GM23338 (cell line): Measurements from ENCODE around the gene PIGV. TPM values are rescaled to one million over a fixed set of nuclear protein-coding genes. Genes with fewer than 3 reads are reported as not detected.

Source experiments
- ATAC-seq: fragments of 200-7000 bp; cut with Tn5 transposase; 3 replicates; pipeline ENCODE4 v1.9.1; 2020
- DNase-seq: peaks from one replicate; pipeline ENCODE4 v3.0.0-alpha.2; 2015; ENCODE audit warnings: low spot score
- H2AFZ ChIP-seq: fragments of 200-600 bp; sonication (generic); 2 replicates; pipeline ENCODE4 v1.8.0; 2016; ENCODE audit warnings: antibody characterized with exemption, mild to moderate bottlenecking, moderate library complexity
- H3F3A ChIP-seq: fragments of 200-600 bp; sonication (generic); replicated peaks from 2 replicates; pipeline ENCODE4 v1.8.0; 2017; ENCODE audit warnings: antibody characterized with exemption, mixed run types, low read depth
- H3K27ac ChIP-seq: fragments of 200-600 bp; sonication (generic); 2 replicates; pipeline ENCODE4 v1.6.1; 2016; ENCODE audit warnings: low read depth
- H3K27me3 ChIP-seq: fragments of 200-600 bp; sonication (generic); 2 replicates; pipeline ENCODE4 v1.8.0; 2016; ENCODE audit warnings: mild to moderate bottlenecking, mixed run types, moderate library complexity; ENCODE audit not compliant: insufficient read depth
- H3K36me3 ChIP-seq: fragments of 200-600 bp; sonication (generic); 2 replicates; pipeline ENCODE4 v1.8.0; 2016; ENCODE audit warnings: mild to moderate bottlenecking; ENCODE audit not compliant: insufficient read depth
- H3K4me1 ChIP-seq: fragments of 200-600 bp; sonication (generic); 2 replicates; pipeline ENCODE4 v1.8.0; 2016; ENCODE audit warnings: mild to moderate bottlenecking, moderate library complexity; ENCODE audit not compliant: insufficient read depth
- H3K4me2 ChIP-seq: fragments of 200-600 bp; sonication (generic); 2 replicates; pipeline ENCODE4 v1.7.1; 2017; ENCODE audit warnings: mixed run types
- H3K4me3 ChIP-seq: fragments of 200-600 bp; sonication (generic); 2 replicates; pipeline ENCODE4 v1.6.1; 2016; ENCODE audit warnings: mixed run types
- H3K79me2 ChIP-seq: fragments of 200-600 bp; sonication (generic); replicated peaks from 2 replicates; pipeline ENCODE4 v1.8.0; 2017; ENCODE audit warnings: mild to moderate bottlenecking; ENCODE audit not compliant: insufficient read depth
- H3K9me2 ChIP-seq: fragments of 200-600 bp; sonication (generic); 2 replicates; pipeline ENCODE4 v1.8.0; 2017; ENCODE audit not compliant: insufficient read depth
- H4K20me1 ChIP-seq: fragments of 200-600 bp; sonication (generic); replicated peaks from 2 replicates; pipeline ENCODE4 v1.8.0; 2017; ENCODE audit warnings: mild to moderate bottlenecking; ENCODE audit not compliant: insufficient read depth
- H3K27ac Mint-ChIP-seq: 2 replicates; pipeline ENCODE4 v1.8.0; 2020; ENCODE audit warnings: inconsistent platforms, mild to moderate bottlenecking, moderate library complexity, mixed read lengths
- H3K27me3 Mint-ChIP-seq: 3 replicates; pipeline ENCODE4 v1.8.0; 2022; ENCODE audit warnings: low read depth, mild to moderate bottlenecking, moderate library complexity, mixed read lengths, inconsistent platforms; ENCODE audit not compliant: insufficient read depth, poor library complexity
- H3K36me3 Mint-ChIP-seq: 3 replicates; pipeline ENCODE4 v1.8.0; 2021; ENCODE audit warnings: low read depth, mild to moderate bottlenecking, inconsistent platforms, moderate library complexity, mixed read lengths
- H3K4me1 Mint-ChIP-seq: 3 replicates; pipeline ENCODE4 v1.8.0; 2020; ENCODE audit warnings: mild to moderate bottlenecking, inconsistent platforms, mixed read lengths
- H3K4me3 Mint-ChIP-seq: 3 replicates; pipeline ENCODE4 v1.8.0; 2021; ENCODE audit warnings: moderate library complexity, mild to moderate bottlenecking, inconsistent platforms, mixed read lengths
- H3K9me3 Mint-ChIP-seq: 3 replicates; pipeline ENCODE4 v1.8.0; 2020; ENCODE audit warnings: moderate library complexity, mild to moderate bottlenecking, inconsistent platforms, mixed read lengths
- CREB1 ChIP-seq: fragments of 250-450 bp; sonication (Bioruptor Pico); IDR thresholded peaks from 2 replicates; pipeline ENCODE4 v1.5.0; 2020; ENCODE audit warnings: low read depth, mild to moderate bottlenecking, moderate library complexity
- CTCF ChIP-seq, 2 experiments: fragments of 200-600 bp in 1 of 2; sonication (generic) in 1 of 2; conservative IDR thresholded peaks; 2 replicates each; pipeline versions ENCODE4 v1.5.1 to v1.6.1; 2016 to 2017; ENCODE audit warnings: antibody characterized with exemption in 2 of 2, low read depth in 2 of 2, mild to moderate bottlenecking in 2 of 2, moderate library complexity in 1 of 2
- EZH2phosphoT487 ChIP-seq: fragments of 200-600 bp; sonication (generic); IDR thresholded peaks from one replicate; pipeline ENCODE4 v1.8.1; 2018; ENCODE audit warnings: antibody characterized with exemption; ENCODE audit not compliant: unreplicated experiment
- JUNB ChIP-seq: IDR thresholded peaks from one replicate; pipeline ENCODE4 v1.6.1; 2016; ENCODE audit warnings: antibody characterized with exemption; ENCODE audit not compliant: unreplicated experiment
- NANOG ChIP-seq: IDR thresholded peaks from 2 replicates; pipeline ENCODE4 v1.6.1; 2016; ENCODE audit warnings: antibody characterized with exemption, borderline replicate concordance
- POLR2AphosphoS5 ChIP-seq: IDR thresholded peaks from 2 replicates; pipeline ENCODE4 v1.6.1; 2016; ENCODE audit warnings: antibody characterized with exemption, low read depth
- REST ChIP-seq: IDR thresholded peaks from one replicate; pipeline ENCODE4 v1.6.1; 2018; ENCODE audit warnings: antibody characterized with exemption; ENCODE audit not compliant: unreplicated experiment
- STAT1 ChIP-seq: IDR thresholded peaks from one replicate; pipeline ENCODE4 v1.6.1; 2016; ENCODE audit warnings: antibody characterized with exemption; ENCODE audit not compliant: unreplicated experiment
- ZNF114 ChIP-seq: fragments of 250-450 bp; sonication (Bioruptor Pico); IDR thresholded peaks from 2 replicates; pipeline ENCODE4 v1.5.0; 2020; ENCODE audit warnings: mild to moderate bottlenecking, moderate library complexity
- ZNF331 ChIP-seq: fragments of 250-450 bp; sonication (Bioruptor Pico); IDR thresholded peaks from 2 replicates; pipeline ENCODE4 v1.5.0; 2020; ENCODE audit warnings: low read depth, mild to moderate bottlenecking, moderate library complexity
- ZNF462 ChIP-seq: fragments of 250-450 bp; sonication (Bioruptor Pico); IDR thresholded peaks from 2 replicates; pipeline ENCODE4 v1.5.0; 2020; ENCODE audit warnings: mild to moderate bottlenecking, moderate library complexity
- polyA plus RNA-seq: library from polyadenylated mRNA; unstranded; fragments of >200 nt; fragmentation: Nextera tagmentation; extraction: Ambion mirVana; gene quantifications from 2 replicates; pipeline ENCODE4 v1.2.1, GENCODE V29; 2016
- total RNA-seq: library from RNA; depleted of rRNA; stranded (reverse); fragments of >200 nt; shearing (Covaris generic); gene quantifications from 2 replicates; pipeline ENCODE4 v1.2.3, GENCODE V29; 2014

Gene PIGV
- total and polyA plus RNA-seq, 2 experiments from 2014 or later: 4.5 to 12.6 TPM

- TF ChIP-seq CTCF (conservative IDR thresholded peaks at IDR 0.05; ENCODE audit: low read depth in 2 of 2) (no peak), EZH2phosphoT487 (no peak), REST (no peak)
These were observed 3.4 kb downstream of the PIGV start (continued) for GRCh38 chr1:26791148-26791547.

GRCh38 chr1:26791626-26792025 is 3.9 kb downstream of the PIGV start:
- H2AFZ ChIP-seq: no peak overlapping the region
- no peak for DNase-seq
- peaks cover 14% of the 10 kb centered on the region; the same call in 2 of the 3 replicates for H3K36me3 Mint-ChIP-seq
- no peak overlapping the region for H3K4me2 ChIP-seq
- H3K27ac Mint-ChIP-seq: no peak overlapping the region
- peaks cover 12% of the 10 kb centered on the region for H3K4me1 Mint-ChIP-seq
- peaks cover 11% of the 10 kb centered on the region; the same call in 1 of the 2 replicates for H3F3A ChIP-seq
- H3K4me3 Mint-ChIP-seq: no peak overlapping the region
- H3K27me3 Mint-ChIP-seq: peaks cover 10% of the 10 kb centered on the region
- H3K4me3 ChIP-seq: no peak overlapping the region
- H3K4me1 ChIP-seq: peaks cover 14% of the 10 kb centered on the region
- no peaks in the 10 kb centered on the region for H3K36me3 ChIP-seq
- no peaks in the 10 kb centered on the region for H3K79me2 ChIP-seq
- no peaks in the 10 kb centered on the region; the same call in 1 of the 3 replicates for H3K9me3 Mint-ChIP-seq
- H4K20me1 ChIP-seq: peaks cover 4% of the 10 kb centered on the region
- H3K27me3 ChIP-seq: no peaks in the 10 kb centered on the region
- no peak for ATAC-seq
- H3K27ac ChIP-seq: no peak overlapping the region
- no peaks in the 10 kb centered on the region for H3K9me2 ChIP-seq
- TF ChIP-seq STAT1: no peak
- TF ChIP-seq ZNF462 (CRISPR knock-in tag): no peak
- TF ChIP-seq POLR2AphosphoS5: no peak
- TF ChIP-seq NANOG: no peak
- TF ChIP-seq JUNB: no peak
- TF ChIP-seq EZH2phosphoT487: no peak
- TF ChIP-seq ZNF331: no peak
- no peak for TF ChIP-seq CREB1 (CRISPR knock-in tag)
- TF ChIP-seq ZNF114 (CRISPR knock-in tag): no peak
